ENCODE data around the gene LSM3. TPM values are rescaled to one million over a fixed set of nuclear protein-coding genes. Genes with fewer than 3 reads are reported as not detected.

Gene LSM3
- total RNA-seq, 2 experiments from 2014 or later, result 12.4 to 21.9 TPM

GRCh38 chr3:14216257-14217048 is 37.8 kb downstream of the LSM3 start:
- TF ChIP-seq EZH2phosphoT487 (IDR thresholded peaks at IDR 0.05; ENCODE audit: borderline replicate concordance, low read depth, low read length) (no peak), CTCF (conservative IDR thresholded peaks at IDR 0.05; ENCODE audit: low read length) (peak; percentile 78)
- no peaks in the 10 kb centered on the region; the same call in 1 of the 2 replicates for H3K36me3 ChIP-seq (ENCODE audit: insufficient read depth, low read length)
- no peaks in the 10 kb centered on the region for H3K9me2 ChIP-seq (ENCODE audit: insufficient read depth, low read length)
- no peaks in the 10 kb centered on the region for H4K20me1 ChIP-seq (ENCODE audit: insufficient read depth, low read length)
- ChIA-PET CTCF (ENCODE audit: unreplicated experiment) (interaction anchor here (0.8 kb wide), 1 partner anchor 12 kb away, joined by 8 read pairs; no protein-coding TSS in a partner anchor), POLR2A (interaction anchor here (0.8 to 1.4 kb wide), 3 partner anchors 13 to 542 kb away, joined by 3 read pairs; no protein-coding TSS in a partner anchor)
- H3K79me2 ChIP-seq (ENCODE audit: insufficient read depth, low read depth, low read length), result no peaks in the 10 kb centered on the region
- peak overlapping the region; percentile 86 for H3K27ac ChIP-seq (ENCODE audit: low read depth, low read length, poor library complexity, severe bottlenecking)
- no peaks in the 10 kb centered on the region for H3K4me1 ChIP-seq (ENCODE audit: insufficient read depth, low read length, poor library complexity, severe bottlenecking)
- TSS peak; percentile 91 for BruUV-seq (replicated peaks)
- peak; percentile 93 for DNase-seq (ENCODE audit: low spot score)
- peak overlapping the region; percentile 88 for H2AFZ ChIP-seq (ENCODE audit: low read length)
- intact Hi-C loops (cut with micrococcal nuclease; ENCODE audit: unreplicated experiment), result no loop called here
- H3K4me3 ChIP-seq (ENCODE audit: low read depth, low read length, poor library complexity, severe bottlenecking), result peak overlapping the region; percentile 72
- peaks cover 16% of the 10 kb centered on the region for H3K9me3 ChIP-seq (ENCODE audit: low read length)
- peak overlapping the region; percentile 70 for H3K4me2 ChIP-seq (ENCODE audit: low read length)

- no peaks in the 10 kb centered on the region for H3K9me2 ChIP-seq (ENCODE audit: insufficient read depth, low read length)
- H3K27ac ChIP-seq (ENCODE audit: low read depth, low read length, poor library complexity, severe bottlenecking), result no peak overlapping the region
- DNase-seq (ENCODE audit: low spot score), result no peak
- H3K4me2 ChIP-seq (ENCODE audit: low read length), result peak overlapping the region; percentile 39; the same call in 1 of the 2 replicates
- H2AFZ ChIP-seq (ENCODE audit: low read length), result no peak overlapping the region
- no peaks in the 10 kb centered on the region for H3K79me2 ChIP-seq (ENCODE audit: insufficient read depth, low read depth, low read length)
- ChIA-PET POLR2A (interaction anchor here (0.9 to 2.0 kb wide), 3 partner anchors 13 to 25 kb away, joined by 3 to 9 read pairs (median 3); no protein-coding TSS in a partner anchor), CTCF (ENCODE audit: unreplicated experiment) (no interaction called here)
- peaks cover 11% of the 10 kb centered on the region for H3K4me1 ChIP-seq (ENCODE audit: insufficient read depth, low read length, poor library complexity, severe bottlenecking)
- no peaks in the 10 kb centered on the region; the same call in 1 of the 2 replicates for H3K36me3 ChIP-seq (ENCODE audit: insufficient read depth, low read length)
- no peak overlapping the region for H3K4me3 ChIP-seq (ENCODE audit: low read depth, low read length, poor library complexity, severe bottlenecking)
- TF ChIP-seq CTCF (conservative IDR thresholded peaks at IDR 0.05; ENCODE audit: low read length) (no peak), EZH2phosphoT487 (IDR thresholded peaks at IDR 0.05; ENCODE audit: borderline replicate concordance, low read depth, low read length) (no peak)
- H3K9me3 ChIP-seq (ENCODE audit: low read length), result peaks cover 24% of the 10 kb centered on the region
- no peaks in the 10 kb centered on the region for H4K20me1 ChIP-seq (ENCODE audit: insufficient read depth, low read length)
- intact Hi-C loops (cut with micrococcal nuclease; ENCODE audit: unreplicated experiment), result no loop called here
- no TSS peak for BruUV-seq (replicated peaks)
Observed at GRCh38 chr3:14218355-14218754, 39.7 kb downstream of the LSM3 start.

GRCh38 chr3:14220933-14221332 is 42.3 kb downstream of the LSM3 start:
- POLR2A ChIA-PET, result no interaction called here
- Histone ChIP-seq H2AFZ (ENCODE audit: low read length) (no peak overlapping the region), H3K4me1 (ENCODE audit: insufficient read depth, low read length, poor library complexity, severe bottlenecking) (peaks cover 21% of the 10 kb centered on the region), H3K27ac (ENCODE audit: low read depth, low read length, poor library complexity, severe bottlenecking) (no peak overlapping the region), H3K4me3 (ENCODE audit: low read depth, low read length, poor library complexity, severe bottlenecking) (no peak overlapping the region), H3K79me2 (ENCODE audit: insufficient read depth, low read depth, low read length) (no peaks in the 10 kb centered on the region), H3K9me2 (ENCODE audit: insufficient read depth, low read length) (no peaks in the 10 kb centered on the region), H3K36me3 (ENCODE audit: insufficient read depth, low read length) (no peaks in the 10 kb centered on the region; the same call in 1 of the 2 replicates), H3K4me2 (ENCODE audit: low read length) (no peak overlapping the region), H3K9me3 (ENCODE audit: low read length) (peaks cover 24% of the 10 kb centered on the region), H4K20me1 (ENCODE audit: insufficient read depth, low read length) (no peaks in the 10 kb centered on the region)
- intact Hi-C loops (cut with micrococcal nuclease; ENCODE audit: unreplicated experiment), result no loop called here
- DNase-seq (ENCODE audit: low spot score), result no peak
- CTCF ChIA-PET (ENCODE audit: unreplicated experiment), result no interaction called here
- BruUV-seq (replicated peaks), result no TSS peak
- TF ChIP-seq CTCF (conservative IDR thresholded peaks at IDR 0.05; ENCODE audit: low read length) (no peak), EZH2phosphoT487 (IDR thresholded peaks at IDR 0.05; ENCODE audit: borderline replicate concordance, low read depth, low read length) (no peak)
